Dendritic cell treated with granulocyte-macrophage colony-stimulating factor and Interleukin-4, amounts not matched to agents 40 ng/mL and 50 ng/mL, for 4 days (primary cell): ENCODE measurements around the gene KLHL17.

Source experiments
- H3K27ac Mint-ChIP-seq: one replicate; pipeline ENCODE4 v1.8.0; 2022; ENCODE audit warnings: mild to moderate bottlenecking, mixed read lengths
- H3K27me3 Mint-ChIP-seq: one replicate; pipeline ENCODE4 v1.8.0; 2022; ENCODE audit warnings: mild to moderate bottlenecking, mixed read lengths
- H3K36me3 Mint-ChIP-seq: one replicate; pipeline ENCODE4 v1.8.0; 2022; ENCODE audit warnings: low read depth, mixed read lengths
- H3K4me1 Mint-ChIP-seq: one replicate; pipeline ENCODE4 v1.8.0; 2022; ENCODE audit warnings: low read depth, mixed read lengths
- H3K4me3 Mint-ChIP-seq: one replicate; pipeline ENCODE4 v1.8.0; 2022; ENCODE audit warnings: mild to moderate bottlenecking, moderate library complexity, mixed read lengths
- H3K9me3 Mint-ChIP-seq: one replicate; pipeline ENCODE4 v1.8.0; 2022; ENCODE audit warnings: mixed read lengths
- intact Hi-C: fragments of 100-400 bp; cut with micrococcal nuclease; formaldehyde crosslinking; loops from one replicate; pipeline ENCODE4 v1.15.0; 2022

Gene KLHL17

DNA sequence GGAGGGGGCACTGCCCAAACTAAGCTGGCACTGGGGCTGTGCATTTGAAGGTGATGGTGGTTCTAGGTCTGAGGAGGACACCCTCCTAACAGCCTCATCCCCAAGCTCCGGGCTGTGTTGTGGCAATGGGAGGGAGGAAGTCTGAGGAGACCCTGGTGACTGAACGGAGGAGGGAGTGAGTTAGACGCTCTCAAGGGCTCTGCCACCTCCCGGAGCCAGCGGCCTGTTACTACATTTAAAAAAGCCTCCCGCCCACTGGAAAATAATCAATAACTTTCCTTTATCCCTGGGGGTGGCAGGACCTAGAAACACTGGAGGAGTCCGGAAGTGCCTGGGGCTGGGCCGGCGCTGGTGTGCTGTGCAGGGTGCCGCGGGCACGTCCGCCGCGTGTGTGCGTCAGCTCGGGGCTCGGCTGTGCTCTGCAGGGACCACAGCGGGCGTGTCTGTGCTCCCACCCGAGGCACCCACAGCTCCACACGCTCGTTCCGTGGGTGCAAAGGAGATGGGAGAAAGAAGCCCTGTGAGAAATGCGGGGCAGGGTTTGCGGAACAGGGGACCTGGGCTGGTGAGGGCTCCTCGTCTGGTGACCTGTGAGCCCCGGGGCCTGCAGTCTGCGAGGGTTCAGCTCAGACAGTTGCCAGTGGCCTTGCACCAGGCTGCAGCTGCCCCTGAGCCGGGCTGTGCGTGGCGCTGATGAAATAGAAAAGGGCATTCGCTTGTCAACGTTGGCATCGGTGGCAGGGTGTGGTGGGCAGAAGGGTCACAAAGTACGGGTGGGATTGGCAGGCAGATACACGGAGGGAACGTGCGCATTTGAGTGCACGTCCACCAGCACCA lies 31.3 kb upstream of the KLHL17 start:
- no peaks in the 10 kb centered on the region for H3K36me3 Mint-ChIP-seq
- no peaks in the 10 kb centered on the region for H3K9me3 Mint-ChIP-seq
- intact Hi-C loops, result no loop called here
- no peaks in the 10 kb centered on the region for H3K4me1 Mint-ChIP-seq
- H3K27ac Mint-ChIP-seq, result no peak overlapping the region
- no peak overlapping the region for H3K4me3 Mint-ChIP-seq
- peaks cover 85% of the 10 kb centered on the region for H3K27me3 Mint-ChIP-seq

GRCh38 chr1:929712-930632 lies 30.4 kb upstream of the KLHL17 start:
- intact Hi-C loops, result no loop called here
- Mint-ChIP-seq H3K27me3 (peaks cover 82% of the 10 kb centered on the region), H3K9me3 (no peaks in the 10 kb centered on the region)

GRCh38 chr1:930633-931138 lies 29.7 kb upstream of the KLHL17 start:
- intact Hi-C loops, result no loop called here
- peaks cover 84% of the 10 kb centered on the region for H3K27me3 Mint-ChIP-seq
- H3K4me1 Mint-ChIP-seq, result no peaks in the 10 kb centered on the region
- H3K9me3 Mint-ChIP-seq, result no peaks in the 10 kb centered on the region
- H3K4me3 Mint-ChIP-seq, result no peak overlapping the region
- no peak overlapping the region for H3K27ac Mint-ChIP-seq
- H3K36me3 Mint-ChIP-seq, result no peaks in the 10 kb centered on the region

More at GRCh38 chr1:929712-930632, 30.4 kb upstream of the KLHL17 start:
- H3K36me3 Mint-ChIP-seq, result no peaks in the 10 kb centered on the region
- H3K4me1 Mint-ChIP-seq, result no peaks in the 10 kb centered on the region
- H3K27ac Mint-ChIP-seq, result no peak overlapping the region
- H3K4me3 Mint-ChIP-seq, result no peak overlapping the region

DNA sequence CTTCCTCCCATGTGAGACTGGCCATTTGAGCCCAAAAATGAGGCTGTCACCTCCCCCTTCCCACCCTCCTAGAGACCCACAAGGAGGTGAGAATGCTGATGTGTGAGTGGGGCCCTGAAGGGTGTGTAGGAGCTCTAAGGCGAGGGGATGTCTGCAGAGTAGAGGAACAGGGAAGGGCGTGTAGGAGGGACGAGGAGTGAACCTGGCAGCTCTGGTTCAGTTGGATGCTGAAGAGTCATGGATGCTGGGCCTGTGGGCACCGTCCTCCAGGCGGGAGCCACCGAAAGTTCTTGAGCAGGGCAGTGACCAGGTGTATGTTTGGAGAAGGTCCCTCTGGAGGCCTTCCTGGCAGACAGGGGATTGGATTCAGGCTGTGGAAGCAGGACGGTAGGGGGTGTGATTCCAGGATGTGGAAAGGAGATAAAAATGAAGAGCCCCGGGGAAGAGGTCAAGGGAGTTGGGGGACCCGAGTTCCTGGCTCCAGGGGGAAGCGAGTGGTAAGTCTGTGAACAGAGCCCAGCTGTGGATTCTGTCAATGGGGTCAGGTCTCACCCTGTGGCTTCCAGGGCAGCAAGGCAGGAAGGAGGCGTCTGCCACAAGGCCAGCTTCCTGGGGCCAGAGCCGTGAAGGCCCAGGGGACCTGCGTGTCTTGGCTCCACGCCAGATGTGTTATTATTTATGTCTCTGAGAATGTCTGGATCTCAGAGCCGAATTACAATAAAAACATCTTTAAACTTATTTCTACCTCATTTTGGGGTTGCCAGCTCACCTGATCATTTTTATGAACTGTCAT lies 28.8 kb upstream of the KLHL17 start:
- intact Hi-C loops, result no loop called here
- Mint-ChIP-seq H3K4me3 (no peak overlapping the region), H3K9me3 (no peaks in the 10 kb centered on the region), H3K27me3 (peaks cover 82% of the 10 kb centered on the region), H3K4me1 (no peaks in the 10 kb centered on the region), H3K27ac (no peak overlapping the region), H3K36me3 (no peaks in the 10 kb centered on the region)

DNA sequence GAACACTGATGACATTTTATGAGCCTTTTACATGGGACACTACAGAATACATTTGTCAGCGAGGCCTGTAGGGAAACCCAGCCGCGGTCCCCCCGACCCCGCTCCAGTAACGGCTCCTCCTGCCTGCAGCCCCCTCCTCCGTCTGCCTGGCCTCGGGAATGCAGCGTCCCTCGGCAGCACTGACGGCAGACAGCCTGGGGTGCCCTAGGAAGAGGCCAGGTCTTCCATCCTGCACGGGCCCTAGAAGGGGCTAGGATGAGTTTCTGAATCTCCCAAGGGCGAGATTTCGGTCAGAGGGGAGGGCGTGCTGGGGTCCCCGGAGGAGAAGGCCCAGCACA lies 28.2 kb upstream of the KLHL17 start:
- no peaks in the 10 kb centered on the region for H3K4me1 Mint-ChIP-seq
- no peaks in the 10 kb centered on the region for H3K36me3 Mint-ChIP-seq
- intact Hi-C loops, result no loop called here
- H3K27ac Mint-ChIP-seq, result no peak overlapping the region
- H3K9me3 Mint-ChIP-seq, result no peaks in the 10 kb centered on the region
- no peak overlapping the region for H3K4me3 Mint-ChIP-seq
- peaks cover 82% of the 10 kb centered on the region for H3K27me3 Mint-ChIP-seq

DNA sequence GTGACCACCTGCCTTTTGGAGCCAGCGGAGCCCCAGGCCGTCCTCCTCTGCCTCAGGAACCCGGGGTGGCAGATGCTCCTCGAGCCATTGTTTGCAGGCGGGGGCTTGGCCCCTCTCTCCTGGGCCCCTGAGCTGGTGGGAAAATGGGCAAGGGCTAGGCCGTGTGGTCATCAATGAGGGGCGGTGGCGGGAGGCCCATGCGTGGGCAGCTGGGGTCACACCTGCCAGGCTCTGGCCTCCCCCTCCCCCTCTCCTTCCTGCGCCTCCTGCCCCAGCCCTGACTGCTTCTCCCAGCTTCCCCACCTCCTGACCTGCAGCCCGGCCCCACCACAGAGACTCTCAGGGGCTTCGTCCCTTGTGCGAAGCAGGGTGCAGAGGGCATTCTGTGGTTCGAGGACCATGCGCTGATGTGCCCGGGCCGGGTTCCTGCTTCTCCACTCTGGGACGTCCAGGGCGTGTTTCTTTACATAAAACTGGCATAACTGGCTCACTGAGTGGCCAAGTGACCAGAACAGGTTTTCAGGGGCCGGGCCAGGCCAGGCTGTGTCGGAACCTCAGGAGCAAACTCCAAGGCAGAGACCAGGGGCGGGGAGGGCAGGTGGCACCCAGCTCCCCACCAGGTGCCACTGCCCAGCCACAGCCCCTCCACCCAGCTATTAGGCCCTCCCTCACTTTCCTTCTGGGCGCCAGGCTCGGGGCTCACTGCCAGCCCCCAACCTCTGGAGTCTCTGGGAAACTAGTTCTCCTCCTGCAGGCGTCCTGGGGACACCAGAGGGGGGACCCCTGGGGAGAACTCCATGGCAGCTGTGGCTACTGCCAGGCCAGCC lies 27.4 kb upstream of the KLHL17 start:
- H3K4me1 Mint-ChIP-seq, result no peaks in the 10 kb centered on the region
- H3K27ac Mint-ChIP-seq, result no peak overlapping the region
- intact Hi-C loops, result no loop called here
- H3K27me3 Mint-ChIP-seq, result peaks cover 79% of the 10 kb centered on the region
- H3K4me3 Mint-ChIP-seq, result no peak overlapping the region
- H3K36me3 Mint-ChIP-seq, result no peaks in the 10 kb centered on the region
- no peaks in the 10 kb centered on the region for H3K9me3 Mint-ChIP-seq

GRCh38 chr1:933603-933940 lies 26.8 kb upstream of the KLHL17 start:
- H3K4me3 Mint-ChIP-seq, result no peak overlapping the region

DNA sequence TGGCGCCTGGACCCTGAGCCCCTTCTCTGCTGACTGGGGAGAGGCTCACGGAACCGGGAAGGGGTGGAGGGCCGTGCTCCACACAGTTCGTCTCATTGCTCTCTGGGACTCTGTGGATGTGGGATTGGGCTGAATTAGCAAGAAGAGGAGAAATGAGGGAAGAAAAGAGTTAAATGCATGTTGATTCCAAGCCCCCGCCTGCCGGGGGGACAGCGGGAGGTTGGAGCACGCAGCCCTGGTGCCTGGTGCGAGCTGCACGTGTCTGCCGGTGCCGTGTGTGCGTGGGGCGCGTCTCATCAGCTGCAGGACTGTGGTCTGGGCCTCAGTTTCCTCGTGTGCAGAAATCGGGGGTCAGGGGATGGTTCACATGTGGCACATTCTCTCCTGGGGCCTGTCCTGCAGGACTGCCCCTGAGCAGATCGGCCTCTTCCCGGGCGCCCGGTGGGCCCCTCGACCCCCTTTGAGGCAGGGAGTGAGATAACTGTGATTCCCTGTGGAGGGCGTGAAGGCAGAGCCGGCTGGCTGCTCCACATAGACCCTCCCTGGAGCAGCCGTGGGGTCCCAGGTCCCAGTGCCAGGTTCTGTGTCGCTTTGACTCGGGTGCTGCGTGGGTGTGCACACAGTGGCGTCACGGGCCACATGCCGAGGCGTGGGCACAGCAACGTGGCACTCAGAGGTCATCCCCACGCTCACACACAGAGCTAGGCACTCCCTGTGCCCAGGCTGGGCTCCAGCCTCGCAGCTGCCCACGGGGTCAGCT lies 25.2 kb upstream of the KLHL17 start:
- no peak overlapping the region for H3K27ac Mint-ChIP-seq
- no peaks in the 10 kb centered on the region for H3K36me3 Mint-ChIP-seq
- no peaks in the 10 kb centered on the region for H3K4me1 Mint-ChIP-seq
- intact Hi-C loops, result no loop called here
- no peaks in the 10 kb centered on the region for H3K9me3 Mint-ChIP-seq
- H3K4me3 Mint-ChIP-seq, result no peak overlapping the region
- peaks cover 79% of the 10 kb centered on the region for H3K27me3 Mint-ChIP-seq

More at GRCh38 chr1:933603-933940, 26.8 kb upstream of the KLHL17 start:
- intact Hi-C loops, result no loop called here
- Mint-ChIP-seq H3K27me3 (peaks cover 79% of the 10 kb centered on the region), H3K9me3 (no peaks in the 10 kb centered on the region), H3K36me3 (no peaks in the 10 kb centered on the region), H3K27ac (no peak overlapping the region), H3K4me1 (no peaks in the 10 kb centered on the region)

DNA sequence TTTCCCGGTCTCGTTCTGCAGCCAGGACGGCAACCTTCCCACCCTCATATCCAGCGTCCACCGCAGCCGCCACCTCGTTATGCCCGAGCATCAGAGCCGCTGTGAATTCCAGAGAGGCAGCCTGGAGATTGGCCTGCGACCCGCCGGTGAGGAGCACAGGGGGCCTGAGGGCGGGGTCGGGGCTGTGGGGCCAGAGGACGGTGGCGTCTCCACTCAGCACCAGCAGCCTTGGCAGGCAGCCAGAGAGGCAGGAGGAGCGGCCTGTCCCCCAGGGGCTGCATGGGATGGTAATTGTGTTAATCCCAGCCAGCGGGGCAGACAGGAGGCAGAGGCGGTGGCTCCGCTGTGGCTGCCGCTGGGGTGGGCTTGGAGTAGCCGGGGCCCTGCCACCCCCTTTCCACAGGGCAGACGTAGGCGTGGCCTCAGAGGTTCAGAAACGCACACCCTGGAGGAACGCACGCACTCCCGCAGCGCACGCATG lies 24.6 kb upstream of the KLHL17 start:
- no peak overlapping the region for H3K4me3 Mint-ChIP-seq
- H3K27me3 Mint-ChIP-seq, result peaks cover 80% of the 10 kb centered on the region
- intact Hi-C loops, result no loop called here
- no peaks in the 10 kb centered on the region for H3K9me3 Mint-ChIP-seq
- H3K36me3 Mint-ChIP-seq, result no peaks in the 10 kb centered on the region
- peaks cover 2% of the 10 kb centered on the region for H3K4me1 Mint-ChIP-seq
- no peak overlapping the region for H3K27ac Mint-ChIP-seq

DNA sequence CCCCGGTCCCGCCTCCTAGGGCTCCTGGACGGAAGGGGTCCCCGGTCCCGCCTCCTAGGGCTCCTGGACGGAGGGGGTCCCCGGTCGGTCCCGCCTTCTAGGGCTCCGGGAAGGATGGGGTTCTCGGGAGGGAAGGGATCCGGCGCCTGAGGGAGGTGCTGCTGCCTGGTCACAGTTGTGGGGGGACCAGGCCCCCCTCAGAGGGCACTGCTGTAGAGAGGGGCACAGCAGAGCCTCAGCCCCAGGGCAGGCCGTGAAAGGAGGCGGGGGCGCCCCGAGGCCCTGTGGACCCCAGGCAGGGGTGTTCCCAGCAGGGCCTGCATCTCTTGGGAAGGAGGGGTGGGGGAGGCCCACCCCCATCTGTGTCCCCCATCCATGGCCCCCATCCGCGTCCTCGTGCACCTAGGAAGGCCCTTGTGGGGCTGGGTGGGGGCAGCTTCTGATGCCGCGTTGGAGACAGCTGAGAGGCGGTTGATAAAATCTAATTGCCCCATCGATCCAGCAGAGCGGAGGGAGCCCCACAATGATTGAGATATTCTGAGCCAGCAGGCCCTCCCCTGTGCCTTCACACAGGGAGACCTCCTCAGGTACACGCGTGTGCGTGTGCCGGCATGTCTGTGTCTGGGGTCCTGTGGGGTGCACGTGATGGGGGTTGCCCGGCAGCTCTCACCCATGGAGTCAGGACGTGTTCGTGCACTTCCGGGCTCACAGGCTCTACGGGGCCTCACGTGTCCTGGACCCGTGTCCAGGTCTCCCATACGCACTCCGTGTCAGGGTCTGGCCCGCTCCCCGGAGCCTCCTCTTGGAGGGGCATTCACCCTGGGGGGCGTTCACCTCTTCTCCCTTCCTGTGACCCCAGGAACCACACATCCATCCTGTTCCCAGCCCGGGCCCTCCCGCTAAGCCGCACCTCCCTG lies 23.8 kb upstream of the KLHL17 start:
- no peak overlapping the region for H3K27ac Mint-ChIP-seq
- peaks cover 82% of the 10 kb centered on the region for H3K27me3 Mint-ChIP-seq
- no peaks in the 10 kb centered on the region for H3K9me3 Mint-ChIP-seq
- H3K36me3 Mint-ChIP-seq, result no peaks in the 10 kb centered on the region
- no peak overlapping the region for H3K4me3 Mint-ChIP-seq
- intact Hi-C loops, result no loop called here
- peaks cover 11% of the 10 kb centered on the region for H3K4me1 Mint-ChIP-seq

DNA sequence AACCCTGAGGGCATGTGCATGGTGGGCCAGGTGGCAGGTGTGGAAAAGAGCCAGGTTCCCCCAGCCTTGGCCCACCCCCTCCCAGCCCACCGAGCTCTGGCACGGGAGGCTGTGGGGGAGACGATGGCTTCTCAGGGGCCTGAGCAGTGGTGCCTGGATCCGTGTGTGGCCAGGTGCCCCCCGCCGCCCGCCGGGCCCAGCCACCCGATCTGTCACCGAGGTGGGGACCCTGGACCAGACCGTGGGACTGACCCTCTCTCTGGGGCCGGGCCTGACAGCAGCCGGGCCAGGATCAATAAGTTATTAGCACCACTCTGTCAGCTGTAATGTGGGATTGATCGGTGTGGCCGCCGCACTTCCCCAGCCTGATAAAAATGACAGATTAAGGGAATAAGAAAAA lies 22.9 kb upstream of the KLHL17 start:
- Mint-ChIP-seq H3K27ac (no peak overlapping the region), H3K9me3 (no peaks in the 10 kb centered on the region), H3K4me3 (no peak overlapping the region), H3K36me3 (no peaks in the 10 kb centered on the region), H3K27me3 (peaks cover 77% of the 10 kb centered on the region), H3K4me1 (peaks cover 11% of the 10 kb centered on the region)
- intact Hi-C loops, result no loop called here
